ENCODE data around the gene SLC12A9.

GRCh38 chr7:100829150-100829716 is 23.3 kb upstream of the SLC12A9 start:
- TF ChIP-seq CTCF (IDR thresholded peaks at IDR 0.05; ENCODE audit: low read depth, low read length), result no peak
- no peak for TF ChIP-seq POLR2A (IDR thresholded peaks at IDR 0.05; ENCODE audit: extremely low read depth, insufficient read length)
- no peak for TF ChIP-seq MAX (IDR thresholded peaks at IDR 0.05; ENCODE audit: low read depth, low read length)
